ENCODE data around the gene DYRK1A. TPM values are rescaled to one million over a fixed set of nuclear protein-coding genes. Genes with fewer than 3 reads are reported as not detected.

Gene DYRK1A
- total and polyA plus RNA-seq, 2 of the 13 experiments (the other 11 are each of a cell fraction or from before 2014, with no cell fraction given), result 24.6 to 34.2 TPM

DNA sequence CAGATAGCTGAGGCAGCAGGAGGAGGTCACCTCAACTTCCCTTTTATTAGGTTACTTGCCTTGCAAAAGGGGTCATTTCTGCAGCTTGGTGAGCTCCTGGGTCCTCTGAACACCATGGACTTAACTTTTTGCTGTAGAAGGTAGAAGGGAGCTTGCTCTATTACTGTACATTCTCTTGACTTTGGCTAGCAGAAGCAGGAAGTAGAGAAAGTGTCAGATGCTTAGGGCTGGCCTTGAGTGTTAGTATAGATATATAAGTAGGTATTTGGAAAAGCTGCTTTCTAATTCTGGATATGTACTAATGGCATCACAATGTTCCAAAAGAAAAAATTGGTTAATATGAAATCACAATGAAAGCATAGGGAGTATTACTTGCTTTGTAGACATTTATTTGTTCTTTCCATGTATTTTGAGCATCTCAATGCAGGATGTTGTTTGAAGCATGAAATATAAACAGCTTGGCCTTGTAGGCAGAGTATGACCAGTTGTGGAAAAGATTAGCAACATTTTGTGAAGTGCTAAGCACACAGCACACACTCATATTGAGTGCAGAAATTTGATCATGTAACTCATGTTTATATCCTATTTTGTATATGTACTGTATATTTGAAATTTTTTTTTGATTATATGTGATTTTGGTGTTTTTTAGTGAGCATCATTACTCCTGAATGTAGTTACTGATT is 108.8 kb downstream of the DYRK1A start:
- in situ Hi-C loops (cut with HindIII; ENCODE audit: extremely low pct_ligation_motif_present, low pct_unique_long_range_greater_than_20kb) (no loop called here), intact Hi-C loops (cut with micrococcal nuclease; ENCODE audit: unreplicated experiment) (no loop called here)
- TF ChIP-seq, protein P1, sequence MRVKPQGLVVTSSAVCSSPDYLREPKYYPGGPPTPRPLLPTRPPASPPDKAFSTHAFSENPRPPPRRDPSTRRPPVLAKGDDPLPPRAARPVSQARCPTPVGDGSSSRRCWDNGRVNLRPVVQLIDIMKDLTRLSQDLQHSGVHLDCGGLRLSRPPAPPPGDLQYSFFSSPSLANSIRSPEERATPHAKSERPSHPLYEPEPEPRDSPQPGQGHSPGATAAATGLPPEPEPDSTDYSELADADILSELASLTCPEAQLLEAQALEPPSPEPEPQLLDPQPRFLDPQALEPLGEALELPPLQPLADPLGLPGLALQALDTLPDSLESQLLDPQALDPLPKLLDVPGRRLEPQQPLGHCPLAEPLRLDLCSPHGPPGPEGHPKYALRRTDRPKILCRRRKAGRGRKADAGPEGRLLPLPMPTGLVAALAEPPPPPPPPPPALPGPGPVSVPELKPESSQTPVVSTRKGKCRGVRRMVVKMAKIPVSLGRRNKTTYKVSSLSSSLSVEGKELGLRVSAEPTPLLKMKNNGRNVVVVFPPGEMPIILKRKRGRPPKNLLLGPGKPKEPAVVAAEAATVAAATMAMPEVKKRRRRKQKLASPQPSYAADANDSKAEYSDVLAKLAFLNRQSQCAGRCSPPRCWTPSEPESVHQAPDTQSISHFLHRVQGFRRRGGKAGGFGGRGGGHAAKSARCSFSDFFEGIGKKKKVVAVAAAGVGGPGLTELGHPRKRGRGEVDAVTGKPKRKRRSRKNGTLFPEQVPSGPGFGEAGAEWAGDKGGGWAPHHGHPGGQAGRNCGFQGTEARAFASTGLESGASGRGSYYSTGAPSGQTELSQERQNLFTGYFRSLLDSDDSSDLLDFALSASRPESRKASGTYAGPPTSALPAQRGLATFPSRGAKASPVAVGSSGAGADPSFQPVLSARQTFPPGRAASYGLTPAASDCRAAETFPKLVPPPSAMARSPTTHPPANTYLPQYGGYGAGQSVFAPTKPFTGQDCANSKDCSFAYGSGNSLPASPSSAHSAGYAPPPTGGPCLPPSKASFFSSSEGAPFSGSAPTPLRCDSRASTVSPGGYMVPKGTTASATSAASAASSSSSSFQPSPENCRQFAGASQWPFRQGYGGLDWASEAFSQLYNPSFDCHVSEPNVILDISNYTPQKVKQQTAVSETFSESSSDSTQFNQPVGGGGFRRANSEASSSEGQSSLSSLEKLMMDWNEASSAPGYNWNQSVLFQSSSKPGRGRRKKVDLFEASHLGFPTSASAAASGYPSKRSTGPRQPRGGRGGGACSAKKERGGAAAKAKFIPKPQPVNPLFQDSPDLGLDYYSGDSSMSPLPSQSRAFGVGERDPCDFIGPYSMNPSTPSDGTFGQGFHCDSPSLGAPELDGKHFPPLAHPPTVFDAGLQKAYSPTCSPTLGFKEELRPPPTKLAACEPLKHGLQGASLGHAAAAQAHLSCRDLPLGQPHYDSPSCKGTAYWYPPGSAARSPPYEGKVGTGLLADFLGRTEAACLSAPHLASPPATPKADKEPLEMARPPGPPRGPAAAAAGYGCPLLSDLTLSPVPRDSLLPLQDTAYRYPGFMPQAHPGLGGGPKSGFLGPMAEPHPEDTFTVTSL (CRISPR knock-in tag; IDR thresholded peaks at IDR 0.05; ENCODE audit: borderline replicate concordance), result no peak
- BruUV-seq (replicated peaks), result no TSS peak
- Histone ChIP-seq H3K27me3 (ENCODE audit: control insufficient read depth in 1 of 2, insufficient read depth in 2 of 2, low read length in 2 of 2) (no peaks in the 10 kb centered on the region), H3K9me3 (ENCODE audit: low read length) (no peaks in the 10 kb centered on the region), H4K20me1 (ENCODE audit: insufficient read depth, low read length) (peaks cover 18% of the 10 kb centered on the region), H3K4me2 (ENCODE audit: low read depth, low read length) (no peak overlapping the region), H3K79me2 (ENCODE audit: insufficient read depth, low read length) (peaks cover 69% of the 10 kb centered on the region), H2AFZ (ENCODE audit: low read length) (no peak overlapping the region), H3K9ac (ENCODE audit: insufficient read depth, low read depth, low read length) (no peak overlapping the region), H3K36me3 (replicated peaks in 1 of 2; ENCODE audit: control insufficient read depth in 1 of 2, insufficient read depth in 2 of 2, low read length in 2 of 2) (peaks cover 0 to 14% of the 10 kb centered on the region in 2 experiments), H3K4me3 (replicated peaks in 1 of 3; ENCODE audit: insufficient read depth in 1 of 3, low read depth in 2 of 3, low read length in 3 of 3) (no peak overlapping the region), H3K4me1 (ENCODE audit: insufficient read depth, low read length) (peaks cover 27% of the 10 kb centered on the region), H3K27ac (ENCODE audit: extremely low read length, insufficient read depth, low read length) (peak overlapping the region; percentile 13)
- POLR2A ChIA-PET, result no interaction called here
- no peak for FAIRE-seq
- ATAC-seq, result no peak
- no peak for DNase-seq (ENCODE audit: low spot score)
- CTCF ChIA-PET (ENCODE audit: low intra/inter-chr PET ratio, low total read pairs), result no interaction called here
